GM12878 (cell line): Measurements from ENCODE around the gene SULT6B1. TPM values are rescaled to one million over a fixed set of nuclear protein-coding genes. Genes with fewer than 3 reads are reported as not detected.

ENCODE experiments used
- BACH1 ChIP-seq: fragments of 450-650 bp; IDR thresholded peaks from 2 replicates; pipeline ENCODE4 v1.6.1; 2017; ENCODE audit warnings: mild to moderate bottlenecking, borderline replicate concordance
- BCL11A ChIP-seq: IDR thresholded peaks from 2 replicates; pipeline ENCODE4 v1.6.1; 2011; ENCODE audit warnings: low read depth, low read length
- BRCA1 ChIP-seq: IDR thresholded peaks from 2 replicates; pipeline ENCODE4 v1.6.1; 2011; ENCODE audit warnings: low read depth, low read length, improper control_type of control experiment
- CHD4 ChIP-seq: fragments of 200-600 bp; sonication (generic); IDR thresholded peaks from 2 replicates; pipeline ENCODE4 v1.6.1; 2016; ENCODE audit warnings: mild to moderate bottlenecking
- ESRRA ChIP-seq: IDR thresholded peaks from 2 replicates; pipeline ENCODE4 v1.6.1; 2012; ENCODE audit warnings: mild to moderate bottlenecking, low read length, improper control_type of control experiment
- FOXK2 ChIP-seq: fragments of 450-650 bp; IDR thresholded peaks from 2 replicates; pipeline ENCODE4 v1.6.1; 2017; ENCODE audit warnings: mild to moderate bottlenecking, moderate library complexity
- HDAC2 ChIP-seq: fragments of 200-600 bp; sonication (generic); IDR thresholded peaks from 2 replicates; pipeline ENCODE4 v1.6.1; 2017
- HDAC6 ChIP-seq: fragments of 200-600 bp; sonication (generic); IDR thresholded peaks from one replicate; pipeline ENCODE4 v1.8.0; 2017; ENCODE audit warnings: antibody characterized with exemption; ENCODE audit not compliant: unreplicated experiment
- HDGF ChIP-seq: fragments of 450-650 bp; IDR thresholded peaks from 2 replicates; pipeline ENCODE4 v1.6.1; 2016; ENCODE audit warnings: antibody characterized with exemption
- IKZF1 ChIP-seq: fragments of 450-650 bp; conservative IDR thresholded peaks from 2 replicates; pipeline ENCODE4 v1.6.1; 2017; ENCODE audit warnings: antibody characterized with exemption, mild to moderate bottlenecking
- MYC ChIP-seq: IDR thresholded peaks from 2 replicates; pipeline ENCODE4 v1.6.1; 2011; ENCODE audit warnings: mild to moderate bottlenecking, low read length, moderate library complexity, inconsistent platforms; ENCODE audit not compliant: insufficient read depth, insufficient replicate concordance, insufficient read length, severe bottlenecking
- POLR2A ChIP-seq: IDR thresholded peaks from 2 replicates; pipeline ENCODE4 v1.6.1; 2011; ENCODE audit warnings: low read depth, mild to moderate bottlenecking, low read length
- POU2F2 ChIP-seq: IDR thresholded peaks from 3 replicates; pipeline ENCODE4 v1.6.1; 2011; ENCODE audit warnings: low read depth, mild to moderate bottlenecking, low read length, borderline replicate concordance
- SIN3A ChIP-seq: IDR thresholded peaks from 2 replicates; pipeline ENCODE4 v1.6.1; 2012; ENCODE audit warnings: low read depth, low read length, improper control_type of control experiment
- SMAD1 ChIP-seq: fragments of 450-650 bp; IDR thresholded peaks from 2 replicates; pipeline ENCODE4 v1.6.1; 2018; ENCODE audit warnings: mild to moderate bottlenecking, low read depth; ENCODE audit not compliant: partially characterized antibody
- SMARCA5 ChIP-seq: fragments of 450-650 bp; IDR thresholded peaks from 2 replicates; pipeline ENCODE4 v1.6.1; 2017; ENCODE audit warnings: mild to moderate bottlenecking
- SP1 ChIP-seq: IDR thresholded peaks from one replicate; pipeline ENCODE4 v1.6.1; 2011; ENCODE audit warnings: low read depth, low read length
- TAF1 ChIP-seq: IDR thresholded peaks from 2 replicates; pipeline ENCODE4 v1.6.1; 2011; ENCODE audit warnings: mild to moderate bottlenecking, low read depth, low read length, borderline replicate concordance
- YY1 ChIP-seq: IDR thresholded peaks from 2 replicates; pipeline ENCODE4 v1.6.1; 2011; ENCODE audit warnings: low read depth, mild to moderate bottlenecking, low read length
- polyA plus RNA-seq, 11 experiments: library from polyadenylated mRNA; depleted of rRNA in 4 of 11; unstranded in 6 of 11; stranded (reverse) in 5 of 11; fragments of >200 nt; fragmentation: Nextera tagmentation in 4 of 11; fragmentation: Illumina TruSeq in 1 of 11; extraction: Ambion mirVana in 4 of 11; extraction: Trizol in 1 of 11; gene quantifications; 1 replicate in 1 of 11; 2 replicates in 10 of 11; pipeline versions ENCODE4 v1.2.1 to v1.2.3, GENCODE V29; 2011 to 2016; ENCODE audit warnings: inconsistent platforms in 2 of 11, missing spikeins in 2 of 11, low read depth in 1 of 11
- total RNA-seq, 4 experiments: library from RNA; depleted of rRNA in 3 of 4; stranded (reverse); fragments of >200 nt in 3 of 4; fragmentation: Illumina TruSeq in 1 of 4; extraction: Trizol in 1 of 4; gene quantifications; 2 replicates each; pipeline versions ENCODE4 v1.2.1 to v1.2.3, GENCODE V29; 2013 to 2021
- TF ChIP-seq, protein P1 (sequence below): fragments of 450-650 bp; IDR thresholded peaks from 2 replicates; pipeline ENCODE4 v1.6.1; 2017; ENCODE audit warnings: mild to moderate bottlenecking, moderate library complexity
- TF ChIP-seq, protein P2 (sequence below): IDR thresholded peaks from 2 replicates; pipeline ENCODE4 v1.6.1; 2011; ENCODE audit warnings: low read depth, mild to moderate bottlenecking, low read length, moderate library complexity, borderline replicate concordance; ENCODE audit errors: extremely low read depth
- TF ChIP-seq, protein P3 (sequence below): IDR thresholded peaks from 2 replicates; pipeline ENCODE4 v1.6.1; 2012; ENCODE audit warnings: low read length, inconsistent platforms
- TF ChIP-seq, protein P4 (sequence below): IDR thresholded peaks from 2 replicates; pipeline ENCODE4 v1.6.1; 2012; ENCODE audit warnings: low read depth, low read length, improper control_type of control experiment
- TF ChIP-seq, protein P5 (sequence below): fragments of 450-650 bp; IDR thresholded peaks from 2 replicates; pipeline ENCODE4 v1.6.1; 2017; ENCODE audit warnings: borderline replicate concordance

The SULT6B1 gene
- total and polyA plus RNA-seq, 10 of the 15 experiments (the other 5 are each of a cell fraction or from before 2014, with no cell fraction given) = not detected

DNA sequence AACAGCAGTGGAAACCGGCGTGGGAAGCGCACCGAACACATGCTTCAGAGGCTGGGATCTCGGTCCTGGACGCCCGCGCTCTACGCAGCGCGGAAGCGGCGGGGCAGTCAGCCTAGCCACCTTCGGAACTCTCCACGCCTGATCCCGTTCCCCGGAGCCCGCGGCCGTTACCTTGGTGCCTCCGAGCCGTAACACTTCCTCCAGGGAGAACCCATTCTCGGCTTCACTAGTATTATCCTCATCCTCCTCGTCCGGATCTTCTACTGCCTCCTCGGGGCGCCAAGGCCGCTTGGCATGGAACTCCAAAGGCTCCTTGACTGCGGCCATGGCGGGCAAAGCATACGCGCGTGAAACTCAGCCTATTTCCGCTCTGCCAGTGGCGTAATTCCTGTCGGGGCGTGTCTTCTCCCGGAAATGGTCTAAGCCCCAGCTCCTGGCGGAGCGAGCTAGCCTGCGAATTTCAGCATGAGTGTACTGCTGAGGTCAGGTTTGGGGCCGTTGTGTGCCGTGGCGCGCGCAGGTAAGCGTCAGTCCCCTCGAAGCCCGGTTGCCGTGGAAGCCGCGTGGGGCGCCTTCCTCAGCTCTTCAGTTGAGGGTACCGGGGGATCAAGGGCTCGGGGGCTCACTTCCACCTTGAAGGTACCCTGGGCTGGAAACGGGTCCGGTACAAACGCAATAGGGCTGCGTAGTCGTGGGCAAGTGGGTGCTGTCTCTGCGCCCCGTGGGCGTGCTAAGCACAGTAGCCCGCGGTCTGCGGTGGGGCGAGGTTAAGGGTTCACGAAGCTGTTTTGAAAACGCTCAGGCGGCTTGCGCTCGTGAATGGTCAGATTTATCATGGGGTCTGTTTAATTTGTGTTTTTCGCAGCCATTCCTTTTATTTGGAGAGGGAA is 43.0 kb upstream of the SULT6B1 start, which contains the start of the genes CEBPZ and NDUFAF7 (continued):
- TF ChIP-seq IKZF1 = peak; percentile 78
- peak; percentile 57 for TF ChIP-seq MYC
- TF ChIP-seq, protein P1, sequence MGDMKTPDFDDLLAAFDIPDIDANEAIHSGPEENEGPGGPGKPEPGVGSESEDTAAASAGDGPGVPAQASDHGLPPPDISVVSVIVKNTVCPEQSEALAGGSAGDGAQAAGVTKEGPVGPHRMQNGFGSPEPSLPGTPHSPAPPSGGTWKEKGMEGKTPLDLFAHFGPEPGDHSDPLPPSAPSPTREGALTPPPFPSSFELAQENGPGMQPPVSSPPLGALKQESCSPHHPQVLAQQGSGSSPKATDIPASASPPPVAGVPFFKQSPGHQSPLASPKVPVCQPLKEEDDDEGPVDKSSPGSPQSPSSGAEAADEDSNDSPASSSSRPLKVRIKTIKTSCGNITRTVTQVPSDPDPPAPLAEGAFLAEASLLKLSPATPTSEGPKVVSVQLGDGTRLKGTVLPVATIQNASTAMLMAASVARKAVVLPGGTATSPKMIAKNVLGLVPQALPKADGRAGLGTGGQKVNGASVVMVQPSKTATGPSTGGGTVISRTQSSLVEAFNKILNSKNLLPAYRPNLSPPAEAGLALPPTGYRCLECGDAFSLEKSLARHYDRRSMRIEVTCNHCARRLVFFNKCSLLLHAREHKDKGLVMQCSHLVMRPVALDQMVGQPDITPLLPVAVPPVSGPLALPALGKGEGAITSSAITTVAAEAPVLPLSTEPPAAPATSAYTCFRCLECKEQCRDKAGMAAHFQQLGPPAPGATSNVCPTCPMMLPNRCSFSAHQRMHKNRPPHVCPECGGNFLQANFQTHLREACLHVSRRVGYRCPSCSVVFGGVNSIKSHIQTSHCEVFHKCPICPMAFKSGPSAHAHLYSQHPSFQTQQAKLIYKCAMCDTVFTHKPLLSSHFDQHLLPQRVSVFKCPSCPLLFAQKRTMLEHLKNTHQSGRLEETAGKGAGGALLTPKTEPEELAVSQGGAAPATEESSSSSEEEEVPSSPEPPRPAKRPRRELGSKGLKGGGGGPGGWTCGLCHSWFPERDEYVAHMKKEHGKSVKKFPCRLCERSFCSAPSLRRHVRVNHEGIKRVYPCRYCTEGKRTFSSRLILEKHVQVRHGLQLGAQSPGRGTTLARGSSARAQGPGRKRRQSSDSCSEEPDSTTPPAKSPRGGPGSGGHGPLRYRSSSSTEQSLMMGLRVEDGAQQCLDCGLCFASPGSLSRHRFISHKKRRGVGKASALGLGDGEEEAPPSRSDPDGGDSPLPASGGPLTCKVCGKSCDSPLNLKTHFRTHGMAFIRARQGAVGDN = peak; percentile 89
- peak; percentile 94 for TF ChIP-seq POLR2A
- TF ChIP-seq, protein P2, sequence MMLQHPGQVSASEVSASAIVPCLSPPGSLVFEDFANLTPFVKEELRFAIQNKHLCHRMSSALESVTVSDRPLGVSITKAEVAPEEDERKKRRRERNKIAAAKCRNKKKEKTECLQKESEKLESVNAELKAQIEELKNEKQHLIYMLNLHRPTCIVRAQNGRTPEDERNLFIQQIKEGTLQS = no peak
- peak; percentile 62; the same call in 1 of the 2 replicates for TF ChIP-seq ESRRA
- TF ChIP-seq, protein P3, sequence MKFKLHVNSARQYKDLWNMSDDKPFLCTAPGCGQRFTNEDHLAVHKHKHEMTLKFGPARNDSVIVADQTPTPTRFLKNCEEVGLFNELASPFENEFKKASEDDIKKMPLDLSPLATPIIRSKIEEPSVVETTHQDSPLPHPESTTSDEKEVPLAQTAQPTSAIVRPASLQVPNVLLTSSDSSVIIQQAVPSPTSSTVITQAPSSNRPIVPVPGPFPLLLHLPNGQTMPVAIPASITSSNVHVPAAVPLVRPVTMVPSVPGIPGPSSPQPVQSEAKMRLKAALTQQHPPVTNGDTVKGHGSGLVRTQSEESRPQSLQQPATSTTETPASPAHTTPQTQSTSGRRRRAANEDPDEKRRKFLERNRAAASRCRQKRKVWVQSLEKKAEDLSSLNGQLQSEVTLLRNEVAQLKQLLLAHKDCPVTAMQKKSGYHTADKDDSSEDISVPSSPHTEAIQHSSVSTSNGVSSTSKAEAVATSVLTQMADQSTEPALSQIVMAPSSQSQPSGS = no peak
- TF ChIP-seq, protein P4, sequence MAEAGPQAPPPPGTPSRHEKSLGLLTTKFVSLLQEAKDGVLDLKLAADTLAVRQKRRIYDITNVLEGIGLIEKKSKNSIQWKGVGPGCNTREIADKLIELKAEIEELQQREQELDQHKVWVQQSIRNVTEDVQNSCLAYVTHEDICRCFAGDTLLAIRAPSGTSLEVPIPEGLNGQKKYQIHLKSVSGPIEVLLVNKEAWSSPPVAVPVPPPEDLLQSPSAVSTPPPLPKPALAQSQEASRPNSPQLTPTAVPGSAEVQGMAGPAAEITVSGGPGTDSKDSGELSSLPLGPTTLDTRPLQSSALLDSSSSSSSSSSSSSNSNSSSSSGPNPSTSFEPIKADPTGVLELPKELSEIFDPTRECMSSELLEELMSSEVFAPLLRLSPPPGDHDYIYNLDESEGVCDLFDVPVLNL = peak; percentile 32; the same call in 1 of the 2 replicates
- no peak for TF ChIP-seq CHD4
- TF ChIP-seq, protein P5, sequence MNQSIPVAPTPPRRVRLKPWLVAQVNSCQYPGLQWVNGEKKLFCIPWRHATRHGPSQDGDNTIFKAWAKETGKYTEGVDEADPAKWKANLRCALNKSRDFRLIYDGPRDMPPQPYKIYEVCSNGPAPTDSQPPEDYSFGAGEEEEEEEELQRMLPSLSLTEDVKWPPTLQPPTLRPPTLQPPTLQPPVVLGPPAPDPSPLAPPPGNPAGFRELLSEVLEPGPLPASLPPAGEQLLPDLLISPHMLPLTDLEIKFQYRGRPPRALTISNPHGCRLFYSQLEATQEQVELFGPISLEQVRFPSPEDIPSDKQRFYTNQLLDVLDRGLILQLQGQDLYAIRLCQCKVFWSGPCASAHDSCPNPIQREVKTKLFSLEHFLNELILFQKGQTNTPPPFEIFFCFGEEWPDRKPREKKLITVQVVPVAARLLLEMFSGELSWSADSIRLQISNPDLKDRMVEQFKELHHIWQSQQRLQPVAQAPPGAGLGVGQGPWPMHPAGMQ = no peak
- no peak for TF ChIP-seq HDAC2
- TF ChIP-seq BACH1 = peak; percentile 63; the same call in 1 of the 2 replicates
- no peak for TF ChIP-seq HDAC6
- TF ChIP-seq FOXK2 = no peak
- no peak for TF ChIP-seq BRCA1
- peak; percentile 90 for TF ChIP-seq TAF1
- peak; percentile 56 for TF ChIP-seq SMAD1
- peak; percentile 82; the same call in 2 of the 3 replicates for TF ChIP-seq POU2F2
- no peak; the same call in 1 of the 2 replicates for TF ChIP-seq BCL11A
- peak; percentile 76 for TF ChIP-seq SIN3A
- peak; percentile 82; the same call in 1 of the 2 replicates for TF ChIP-seq SMARCA5
- TF ChIP-seq SP1 = peak; percentile 16
- no peak for TF ChIP-seq HDGF
- TF ChIP-seq YY1 = peak; percentile 96
